Hepatocyte (in vitro differentiated cells): ENCODE data around the gene LCE1C. TPM values are rescaled to one million over a fixed set of nuclear protein-coding genes. Genes with fewer than 3 reads are reported as not detected.

Experiments
- DNase-seq: peaks from one replicate; pipeline ENCODE4 v3.0.0-alpha.2; 2016; ENCODE audit warnings: low spot score
- H2AFZ ChIP-seq: fragments of 200-600 bp; sonication (generic); 2 replicates; pipeline ENCODE4 v1.6.0; 2016; ENCODE audit warnings: antibody characterized with exemption, mild to moderate bottlenecking
- H3K27ac ChIP-seq: fragments of 200-600 bp; sonication (generic); 2 replicates; pipeline ENCODE4 v1.5.1; 2016; ENCODE audit warnings: mild to moderate bottlenecking
- H3K27me3 ChIP-seq: fragments of 200-600 bp; sonication (generic); 2 replicates; pipeline ENCODE4 v1.6.1; 2016
- H3K36me3 ChIP-seq: fragments of 200-600 bp; sonication (generic); replicated peaks from 2 replicates; pipeline ENCODE4 v1.5.1; 2016; ENCODE audit warnings: low read depth; ENCODE audit not compliant: insufficient read depth
- H3K4me1 ChIP-seq: fragments of 200-600 bp; sonication (generic); 2 replicates; pipeline ENCODE4 v1.5.1; 2016; ENCODE audit warnings: mild to moderate bottlenecking, moderate library complexity; ENCODE audit not compliant: insufficient read depth
- H3K4me2 ChIP-seq: fragments of 200-600 bp; sonication (generic); 2 replicates; pipeline ENCODE4 v1.6.0; 2016
- H3K4me3 ChIP-seq: fragments of 200-600 bp; sonication (generic); 2 replicates; pipeline ENCODE4 v1.5.1; 2016; ENCODE audit warnings: mild to moderate bottlenecking
- H3K79me2 ChIP-seq: fragments of 200-600 bp; sonication (generic); 2 replicates; pipeline ENCODE4 v1.6.0; 2017; ENCODE audit warnings: mild to moderate bottlenecking
- H3K9me2 ChIP-seq: fragments of 200-600 bp; sonication (generic); replicated peaks from 2 replicates; pipeline ENCODE4 v1.6.0; 2017; ENCODE audit warnings: mild to moderate bottlenecking; ENCODE audit not compliant: insufficient read depth
- H3K9me3 ChIP-seq: fragments of 200-600 bp; sonication (generic); 2 replicates; pipeline ENCODE4 v1.5.1; 2016; ENCODE audit warnings: low read depth, mild to moderate bottlenecking
- H4K20me1 ChIP-seq: fragments of 200-600 bp; sonication (generic); 2 replicates; pipeline ENCODE4 v1.6.0; 2016; ENCODE audit warnings: mild to moderate bottlenecking; ENCODE audit not compliant: insufficient read depth, poor library complexity, severe bottlenecking
- EZH2 ChIP-seq: fragments of 200-600 bp; sonication (generic); IDR thresholded peaks from 2 replicates; pipeline ENCODE4 v1.6.1; 2016; ENCODE audit warnings: antibody characterized with exemption, mild to moderate bottlenecking, borderline replicate concordance
- EZH2phosphoT487 ChIP-seq: fragments of 200-600 bp; sonication (generic); IDR thresholded peaks from one replicate; pipeline ENCODE4 v1.6.1; 2018; ENCODE audit warnings: antibody characterized with exemption, mild to moderate bottlenecking, low read depth, moderate library complexity; ENCODE audit not compliant: unreplicated experiment, severe bottlenecking
- WGBS: methylation state at CpG from one replicate; pipeline ENCODE4 v1.1.6; 2016; ENCODE audit warnings: low lambda C conversion rate; ENCODE audit errors: missing lambda C conversion rate; 5-methylcytosine and 5-hydroxymethylcytosine counted together
- polyA plus RNA-seq: library from polyadenylated mRNA; unstranded; fragments of >200 nt; fragmentation: Nextera tagmentation; extraction: Ambion mirVana; gene quantifications from 2 replicates; pipeline ENCODE4 v1.2.1, GENCODE V29; 2016
- total RNA-seq: library from RNA; depleted of rRNA; stranded (reverse); fragments of >200 nt; gene quantifications from 2 replicates; pipeline ENCODE4 v1.2.3, GENCODE V29; 2014
- TF ChIP-seq, protein P1 (sequence below): fragments of 200-600 bp; sonication (generic); IDR thresholded peaks from 2 replicates; pipeline ENCODE4 v1.5.1; 2016; ENCODE audit warnings: antibody characterized with exemption, mild to moderate bottlenecking; ENCODE audit not compliant: poor library complexity

Gene LCE1C
- total and polyA plus RNA-seq, 2 experiments from 2014 or later: not detected

DNA sequence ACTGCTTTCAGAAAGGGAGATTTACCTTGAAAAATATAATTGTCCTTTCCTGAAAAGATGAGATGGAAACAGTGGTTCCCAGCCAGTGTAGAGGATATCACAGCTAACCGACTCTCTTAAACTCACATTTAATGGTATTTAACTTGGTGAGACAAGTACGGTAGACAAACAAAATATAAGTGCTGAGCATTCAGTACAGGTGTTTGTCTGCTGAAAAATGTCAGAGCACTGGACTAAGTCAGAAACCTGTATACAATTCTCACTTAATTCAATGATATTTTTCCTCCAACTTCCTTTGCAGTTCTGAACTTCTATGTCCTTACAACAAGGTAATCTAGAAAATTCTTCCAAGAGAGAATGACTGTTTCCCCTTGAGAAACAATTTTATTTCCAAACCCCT lies 5.2 kb upstream of the LCE1C start, which contains the start of gene LCE1B:
Gene LCE1B (plus strand): TSS at position 301 of the 400 bp plus-strand sequence. CDS start 476 bp downstream, outside the sequence.
- Histone ChIP-seq H2AFZ (no peak within 1 kb of the TSS), H3K4me3 (no peak within 1 kb of the TSS), H3K4me2 (no peak within 1 kb of the TSS), H3K36me3 (no peaks in the 10 kb centered on the region), H4K20me1 (no peaks in the 10 kb centered on the region), H3K9me3 (no peaks in the 10 kb centered on the region), H3K27ac (no peak within 1 kb of the TSS), H3K4me1 (no peaks in the 10 kb centered on the region), H3K9me2 (no peaks in the 10 kb centered on the region), H3K27me3 (no peaks in the 10 kb centered on the region), H3K79me2 (no peaks in the 10 kb centered on the region)
- WGBS: 86% methylated on average over 2 of the region's 2 CpGs
- no peak for DNase-seq
- TF ChIP-seq EZH2 (no peak), EZH2phosphoT487 (no peak)
- TF ChIP-seq, protein P1, sequence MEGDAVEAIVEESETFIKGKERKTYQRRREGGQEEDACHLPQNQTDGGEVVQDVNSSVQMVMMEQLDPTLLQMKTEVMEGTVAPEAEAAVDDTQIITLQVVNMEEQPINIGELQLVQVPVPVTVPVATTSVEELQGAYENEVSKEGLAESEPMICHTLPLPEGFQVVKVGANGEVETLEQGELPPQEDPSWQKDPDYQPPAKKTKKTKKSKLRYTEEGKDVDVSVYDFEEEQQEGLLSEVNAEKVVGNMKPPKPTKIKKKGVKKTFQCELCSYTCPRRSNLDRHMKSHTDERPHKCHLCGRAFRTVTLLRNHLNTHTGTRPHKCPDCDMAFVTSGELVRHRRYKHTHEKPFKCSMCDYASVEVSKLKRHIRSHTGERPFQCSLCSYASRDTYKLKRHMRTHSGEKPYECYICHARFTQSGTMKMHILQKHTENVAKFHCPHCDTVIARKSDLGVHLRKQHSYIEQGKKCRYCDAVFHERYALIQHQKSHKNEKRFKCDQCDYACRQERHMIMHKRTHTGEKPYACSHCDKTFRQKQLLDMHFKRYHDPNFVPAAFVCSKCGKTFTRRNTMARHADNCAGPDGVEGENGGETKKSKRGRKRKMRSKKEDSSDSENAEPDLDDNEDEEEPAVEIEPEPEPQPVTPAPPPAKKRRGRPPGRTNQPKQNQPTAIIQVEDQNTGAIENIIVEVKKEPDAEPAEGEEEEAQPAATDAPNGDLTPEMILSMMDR: no peak

- WGBS: 52% methylated on average over 2 of the region's 2 CpGs
These were observed 4.6 kb upstream of the LCE1C start for GRCh38 chr1:152811050-152811449.

GRCh38 chr1:152801333-152801732 lies 5.1 kb downstream of the LCE1C start:
- H3K4me3 ChIP-seq: no peak overlapping the region
- H3K27me3 ChIP-seq: no peaks in the 10 kb centered on the region
- no peaks in the 10 kb centered on the region for H4K20me1 ChIP-seq
- H3K36me3 ChIP-seq: no peaks in the 10 kb centered on the region
- 50% methylated on average over 1 of the region's 1 CpG for WGBS
- H3K4me2 ChIP-seq: no peak overlapping the region
- no peaks in the 10 kb centered on the region for H3K9me2 ChIP-seq
- no peak for DNase-seq
- H3K79me2 ChIP-seq: no peaks in the 10 kb centered on the region
- no peak overlapping the region for H2AFZ ChIP-seq
- no peaks in the 10 kb centered on the region for H3K4me1 ChIP-seq
- H3K9me3 ChIP-seq: peaks cover 5% of the 10 kb centered on the region
- H3K27ac ChIP-seq: no peak overlapping the region
- TF ChIP-seq EZH2 (no peak), EZH2phosphoT487 (no peak)
- TF ChIP-seq, protein P1: no peak

More at GRCh38 chr1:152811050-152811449, 4.6 kb upstream of the LCE1C start:
- H2AFZ ChIP-seq: no peak overlapping the region
- H3K4me1 ChIP-seq: no peaks in the 10 kb centered on the region
- no peaks in the 10 kb centered on the region for H3K9me3 ChIP-seq
- no peaks in the 10 kb centered on the region for H3K36me3 ChIP-seq
- H3K27me3 ChIP-seq: no peaks in the 10 kb centered on the region
- no peak for TF ChIP-seq EZH2
- TF ChIP-seq EZH2phosphoT487: no peak
- TF ChIP-seq, protein P1: no peak
- DNase-seq: no peak
- H3K27ac ChIP-seq: no peak overlapping the region
- no peaks in the 10 kb centered on the region for H3K9me2 ChIP-seq
- no peaks in the 10 kb centered on the region for H3K79me2 ChIP-seq
- H3K4me2 ChIP-seq: no peak overlapping the region
- no peaks in the 10 kb centered on the region for H4K20me1 ChIP-seq
- H3K4me3 ChIP-seq: no peak overlapping the region
